Gastrocnemius medialis (tissue), 4 donors: ENCODE data around the gene VAV2. TPM values are rescaled to one million over a fixed set of nuclear protein-coding genes. Genes with fewer than 3 reads are reported as not detected.
"Not testable (repeated sequence)": the region's sequence is repeated elsewhere in the genome, so short reads cannot be mapped to it uniquely, and the experiment has no call there.

ENCODE experiments used
- ATAC-seq, 2 donors: fragments of 150-250 bp; one replicate each; pipeline ENCODE4 v1.9.1; 2016
- DNase-seq, 2 donors: peaks; one replicate each; pipeline ENCODE4 v3.0.0-alpha.2; 2019
- H3K27ac ChIP-seq, 4 donors: fragments of 200-600 bp; sonication (generic); 1 replicate in 1 of 4; 2 replicates in 3 of 4; pipeline ENCODE4 v1.5.1; 2016 to 2018; ENCODE audit warnings: mild to moderate bottlenecking in 2 of 4, moderate library complexity in 1 of 4
- H3K27me3 ChIP-seq, 3 donors: fragments of 200-600 bp; sonication (generic) in 2 of 3; 1 replicate in 1 of 3; 2 replicates in 2 of 3; pipeline versions ENCODE4 v1.5.1 to v1.6.0; 2016 to 2019; ENCODE audit warnings: mild to moderate bottlenecking in 1 of 3, moderate library complexity in 1 of 3
- H3K36me3 ChIP-seq, 2 donors: fragments of 200-600 bp; sonication (generic) in 1 of 2; one replicate each; pipeline ENCODE4 v1.5.1; 2017 to 2018
- H3K4me1 ChIP-seq, 2 donors: fragments of 200-600 bp; sonication (generic) in 1 of 2; one replicate each; pipeline ENCODE4 v1.5.1; 2016 to 2017; ENCODE audit warnings: mild to moderate bottlenecking in 2 of 2
- H3K4me3 ChIP-seq, 4 donors: fragments of 200-600 bp; sonication (generic) in 3 of 4; 1 replicate in 1 of 4; 2 replicates in 3 of 4; pipeline ENCODE4 v1.5.1; 2016 to 2019; ENCODE audit warnings: mild to moderate bottlenecking in 2 of 4
- H3K9me3 ChIP-seq, 3 donors: fragments of 200-600 bp; sonication (generic) in 2 of 3; 1 replicate in 1 of 3; 2 replicates in 2 of 3; pipeline ENCODE4 v1.5.1; 2016 to 2019
- CTCF ChIP-seq, 5 experiments: fragments of 450-650 bp in 3 of 5; fragments of 200-600 bp in 2 of 5; sonication (generic) in 2 of 5; IDR thresholded peaks in 4 of 5; conservative IDR thresholded peaks in 1 of 5; 1 replicate in 4 of 5; 2 replicates in 1 of 5; pipeline ENCODE4 v1.5.1; 2016 to 2019; ENCODE audit warnings: antibody characterized with exemption in 5 of 5, mild to moderate bottlenecking in 3 of 5, moderate library complexity in 3 of 5
- POLR2A ChIP-seq, 2 donors: fragments of 450-650 bp; IDR thresholded peaks; one replicate each; pipeline ENCODE4 v1.6.1; 2017; ENCODE audit warnings: antibody characterized with exemption in 2 of 2, mild to moderate bottlenecking in 2 of 2, moderate library complexity in 2 of 2
- in situ Hi-C, 4 donors: fragments of 200-750 bp; cut with MboI; loops; one replicate each; pipeline versions ENCODE4 v1.15.0 to v1.8.0; 2017; ENCODE audit warnings: low sequenced_read_pairs in 4 of 4
- intact Hi-C: fragments of 100-400 bp; cut with DNase I; formaldehyde crosslinking; loops from one replicate; pipeline ENCODE4 v1.15.1; 2023; ENCODE audit warnings: low total_unique reads
- total RNA-seq, 4 donors: library from RNA; depleted of rRNA; stranded (reverse); fragments of >200 nt; gene quantifications; one replicate each; pipeline versions ENCODE4 v1.1.0 to v1.2.3, GENCODE V29; 2016

The VAV2 gene
- total RNA-seq, 4 donors from 2014 or later: 0.51 to 1.2 (median 0.97) TPM

- H3K4me3 ChIP-seq: no peak overlapping the region
- no peak for ATAC-seq
- H3K4me1 ChIP-seq: no peaks in the 10 kb centered on the region
- peak in 1 of 2 donors; percentile 7 for DNase-seq
- no peaks in the 10 kb centered on the region for H3K9me3 ChIP-seq
- H3K27ac ChIP-seq: no peak overlapping the region
- no peak for TF ChIP-seq CTCF (IDR thresholded peaks at IDR 0.05 in 4 of 5, conservative IDR thresholded peaks at IDR 0.05 in 1 of 5)
- no peak for TF ChIP-seq POLR2A (IDR thresholded peaks at IDR 0.05)
- peaks cover 0 to 25% (median 14%) of the 10 kb centered on the region in 3 donors for H3K27me3 ChIP-seq
- H3K36me3 ChIP-seq: no peaks in the 10 kb centered on the region
- in situ Hi-C loops (no loop called here), intact Hi-C loops (no loop called here)
Measured at GRCh38 chr9:133754187-133754586, 237.9 kb downstream of the VAV2 start.

GRCh38 chr9:133752739-133753446 is 239.2 kb downstream of the VAV2 start:
- Histone ChIP-seq H3K4me3 (no peak overlapping the region), H3K9me3 (no peaks in the 10 kb centered on the region), H3K4me1 (no peaks in the 10 kb centered on the region), H3K36me3 (no peaks in the 10 kb centered on the region), H3K27ac (no peak overlapping the region), H3K27me3 (peaks cover 0 to 32% (median 19%) of the 10 kb centered on the region in 3 donors)
- in situ Hi-C loops: no loop called here
- no peak for TF ChIP-seq POLR2A (IDR thresholded peaks at IDR 0.05)
- no peak for TF ChIP-seq CTCF (IDR thresholded peaks at IDR 0.05 in 4 of 5, conservative IDR thresholded peaks at IDR 0.05 in 1 of 5)
- ATAC-seq (no peak), DNase-seq (no peak)
- intact Hi-C loops: no loop called here

GRCh38 chr9:133750982-133751649 is 241.0 kb downstream of the VAV2 start:
- TF ChIP-seq CTCF (IDR thresholded peaks at IDR 0.05 in 4 of 5, conservative IDR thresholded peaks at IDR 0.05 in 1 of 5) (no peak), POLR2A (IDR thresholded peaks at IDR 0.05) (no peak)
- peak in 1 of 2 donors; percentile 6 for DNase-seq
- ATAC-seq: no peak
- intact Hi-C loops: no loop called here
- no peaks in the 10 kb centered on the region for H3K9me3 ChIP-seq
- H3K4me3 ChIP-seq: no peak overlapping the region
- no peak overlapping the region for H3K27ac ChIP-seq
- H3K4me1 ChIP-seq: no peaks in the 10 kb centered on the region
- H3K36me3 ChIP-seq: no peaks in the 10 kb centered on the region
- in situ Hi-C loops: no loop called here
- H3K27me3 ChIP-seq: peaks cover 0 to 38% (median 22%) of the 10 kb centered on the region in 3 donors

GRCh38 chr9:133747309-133747708 is 244.8 kb downstream of the VAV2 start:
- in situ Hi-C loops: loop anchor here in 2 of 4 donors (25.0 kb wide), 1 partner anchor 210 kb away; the partner anchor contains the start of gene ADAMTSL2 (in 2 of the 2)
- Histone ChIP-seq H3K9me3 (no peaks in the 10 kb centered on the region), H3K27ac (no peak overlapping the region), H3K27me3 (peaks cover 0 to 24% (median 14%) of the 10 kb centered on the region in 3 donors), H3K4me1 (no peaks in the 10 kb centered on the region), H3K36me3 (no peaks in the 10 kb centered on the region), H3K4me3 (no peak overlapping the region)
- ATAC-seq: no peak
- intact Hi-C loops: no loop called here
- TF ChIP-seq POLR2A (IDR thresholded peaks at IDR 0.05): no peak
- no peak for TF ChIP-seq CTCF (IDR thresholded peaks at IDR 0.05 in 4 of 5, conservative IDR thresholded peaks at IDR 0.05 in 1 of 5)
- no peak for DNase-seq

- H3K36me3 ChIP-seq, H3K4me1 ChIP-seq, H3K4me3 ChIP-seq, DNase-seq, H3K27ac ChIP-seq, intact Hi-C loops, ATAC-seq, H3K9me3 ChIP-seq: not testable (repeated sequence)
- in situ Hi-C loops: loop anchor here in 2 of 4 donors (25.0 kb wide), 1 partner anchor 207 kb away; the partner anchor contains the start of gene ADAMTSL2 (in 2 of the 2)
- H3K27me3 ChIP-seq: peaks cover 0 to 15% (median 8%) of the 10 kb centered on the region in 3 donors
Measured at GRCh38 chr9:133744528-133744927, 247.6 kb downstream of the VAV2 start.
